ENCODE data around the gene CILP2. TPM values are rescaled to one million over a fixed set of nuclear protein-coding genes. Genes with fewer than 3 reads are reported as not detected.

CILP2 gene
- total RNA-seq, 1 experiment from 2014 or later, result 0.77 TPM

- BruUV-seq (replicated peaks), result no TSS peak
- H3K27me3 ChIP-seq (replicated peaks; ENCODE audit: insufficient read depth, low read depth, low read length, poor library complexity), result no peaks in the 10 kb centered on the region
- no peak for DNase-seq (ENCODE audit: low spot score)
- intact Hi-C loops (cut with micrococcal nuclease; ENCODE audit: unreplicated experiment), result no loop called here
- ChIA-PET CTCF (no interaction called here), POLR2A (ENCODE audit: low non-redundant PET) (no interaction called here)
- H3K4me1 ChIP-seq (ENCODE audit: insufficient read depth, low read length, poor library complexity, severe bottlenecking), result no peaks in the 10 kb centered on the region
- no peaks in the 10 kb centered on the region for H3K36me3 ChIP-seq (ENCODE audit: insufficient read depth, low read length, poor library complexity, severe bottlenecking)
- no peak overlapping the region for H3K4me3 ChIP-seq (ENCODE audit: low read depth, low read length, poor library complexity, severe bottlenecking)
- H3K27ac ChIP-seq (ENCODE audit: low read depth, low read length, poor library complexity, severe bottlenecking), result no peak overlapping the region
- H3K9me3 ChIP-seq (ENCODE audit: low read depth, low read length, poor library complexity, severe bottlenecking), result no peaks in the 10 kb centered on the region
- no peak for TF ChIP-seq CTCF (conservative IDR thresholded peaks at IDR 0.05; ENCODE audit: low read depth, low read length)
- no peak for TF ChIP-seq EZH2 (IDR thresholded peaks at IDR 0.05; ENCODE audit: borderline replicate concordance, low read depth, low read length, poor library complexity, severe bottlenecking)
Observed at GRCh38 chr19:19575411-19575810, 37.3 kb downstream of the CILP2 start.

- Histone ChIP-seq H3K36me3 (ENCODE audit: insufficient read depth, low read length, poor library complexity, severe bottlenecking) (no peaks in the 10 kb centered on the region), H3K27me3 (replicated peaks; ENCODE audit: insufficient read depth, low read depth, low read length, poor library complexity) (no peaks in the 10 kb centered on the region), H3K4me3 (ENCODE audit: low read depth, low read length, poor library complexity, severe bottlenecking) (no peak overlapping the region), H3K9me3 (ENCODE audit: low read depth, low read length, poor library complexity, severe bottlenecking) (no peaks in the 10 kb centered on the region), H3K27ac (ENCODE audit: low read depth, low read length, poor library complexity, severe bottlenecking) (no peak overlapping the region), H3K4me1 (ENCODE audit: insufficient read depth, low read length, poor library complexity, severe bottlenecking) (no peaks in the 10 kb centered on the region)
- ChIA-PET CTCF (no interaction called here), POLR2A (ENCODE audit: low non-redundant PET) (no interaction called here)
- DNase-seq (ENCODE audit: low spot score), result peak; percentile 26
- intact Hi-C loops (cut with micrococcal nuclease; ENCODE audit: unreplicated experiment), result no loop called here
- BruUV-seq (replicated peaks), result no TSS peak
- TF ChIP-seq CTCF (conservative IDR thresholded peaks at IDR 0.05; ENCODE audit: low read depth, low read length) (no peak), EZH2 (IDR thresholded peaks at IDR 0.05; ENCODE audit: borderline replicate concordance, low read depth, low read length, poor library complexity, severe bottlenecking) (no peak)
Observed at GRCh38 chr19:19578252-19578651, 40.2 kb downstream of the CILP2 start.

- no TSS peak for BruUV-seq (replicated peaks)
- H3K4me1 ChIP-seq (ENCODE audit: insufficient read depth, low read length, poor library complexity, severe bottlenecking), result no peaks in the 10 kb centered on the region
- no peaks in the 10 kb centered on the region for H3K36me3 ChIP-seq (ENCODE audit: insufficient read depth, low read length, poor library complexity, severe bottlenecking)
- ChIA-PET CTCF (no interaction called here), POLR2A (ENCODE audit: low non-redundant PET) (no interaction called here)
- TF ChIP-seq CTCF (conservative IDR thresholded peaks at IDR 0.05; ENCODE audit: low read depth, low read length) (no peak), EZH2 (IDR thresholded peaks at IDR 0.05; ENCODE audit: borderline replicate concordance, low read depth, low read length, poor library complexity, severe bottlenecking) (no peak)
- H3K27ac ChIP-seq (ENCODE audit: low read depth, low read length, poor library complexity, severe bottlenecking), result no peak overlapping the region
- intact Hi-C loops (cut with micrococcal nuclease; ENCODE audit: unreplicated experiment), result no loop called here
- no peaks in the 10 kb centered on the region for H3K27me3 ChIP-seq (replicated peaks; ENCODE audit: insufficient read depth, low read depth, low read length, poor library complexity)
- DNase-seq (ENCODE audit: low spot score), result no peak
- no peak overlapping the region for H3K4me3 ChIP-seq (ENCODE audit: low read depth, low read length, poor library complexity, severe bottlenecking)
- H3K9me3 ChIP-seq (ENCODE audit: low read depth, low read length, poor library complexity, severe bottlenecking), result no peaks in the 10 kb centered on the region
Observed at GRCh38 chr19:19579533-19580361, 41.7 kb downstream of the CILP2 start.
